Colonic mucosa (tissue), 4 donors: ENCODE data around the gene ASTN2. TPM values are rescaled to one million over a fixed set of nuclear protein-coding genes. Genes with fewer than 3 reads are reported as not detected.

Source experiments
- DNase-seq: peaks from one replicate; pipeline ENCODE4 v3.0.0-alpha.2; 2020
- H3K27ac ChIP-seq: fragments of 200-600 bp; one replicate; pipeline ENCODE4 v1.8.0; 2021
- H3K27me3 ChIP-seq: fragments of 200-600 bp; one replicate; pipeline ENCODE4 v1.8.0; 2021
- H3K36me3 ChIP-seq: fragments of 200-600 bp; one replicate; pipeline ENCODE4 v1.8.0; 2021
- H3K4me1 ChIP-seq: fragments of 200-600 bp; one replicate; pipeline ENCODE4 v1.8.0; 2021; ENCODE audit warnings: mild to moderate bottlenecking
- H3K4me3 ChIP-seq: fragments of 200-600 bp; one replicate; pipeline ENCODE4 v1.8.0; 2021
- H3K9ac ChIP-seq, 2 donors: one replicate each; pipeline ENCODE4 v1.7.0; 2013; ENCODE audit warnings: control low read depth in 2 of 2, low read depth in 2 of 2, low read length in 2 of 2
- H3K9me3 ChIP-seq: fragments of 200-600 bp; one replicate; pipeline ENCODE4 v1.8.0; 2021
- intact Hi-C: fragments of 100-400 bp; cut with DNase I; formaldehyde crosslinking; loops from one replicate; pipeline ENCODE4 v1.14.1; 2022
- total RNA-seq, 2 donors: library from RNA; stranded (reverse); fragmentation: NEBNext Ultra II Directional in 1 of 2; extraction: Animal tissue kit (Norgen Biotek cat#: 25700) in 1 of 2; gene quantifications; one replicate each; pipeline ENCODE4 v1.2.1, GENCODE V29; 2021
- TF ChIP-seq, protein P1 (sequence below): fragments of 200-600 bp; IDR thresholded peaks from one replicate; pipeline ENCODE4 v1.8.0; 2022; ENCODE audit warnings: antibody characterized with exemption, mild to moderate bottlenecking
- donor health status: healthy.
- donor health status: DM: no; HTN: no; CAD: no.
- donor health status: DM: no; HTN: no; CAD: no.

ASTN2 gene
- total RNA-seq, 2 donors from 2014 or later: 2.5 to 6.1 TPM

DNA sequence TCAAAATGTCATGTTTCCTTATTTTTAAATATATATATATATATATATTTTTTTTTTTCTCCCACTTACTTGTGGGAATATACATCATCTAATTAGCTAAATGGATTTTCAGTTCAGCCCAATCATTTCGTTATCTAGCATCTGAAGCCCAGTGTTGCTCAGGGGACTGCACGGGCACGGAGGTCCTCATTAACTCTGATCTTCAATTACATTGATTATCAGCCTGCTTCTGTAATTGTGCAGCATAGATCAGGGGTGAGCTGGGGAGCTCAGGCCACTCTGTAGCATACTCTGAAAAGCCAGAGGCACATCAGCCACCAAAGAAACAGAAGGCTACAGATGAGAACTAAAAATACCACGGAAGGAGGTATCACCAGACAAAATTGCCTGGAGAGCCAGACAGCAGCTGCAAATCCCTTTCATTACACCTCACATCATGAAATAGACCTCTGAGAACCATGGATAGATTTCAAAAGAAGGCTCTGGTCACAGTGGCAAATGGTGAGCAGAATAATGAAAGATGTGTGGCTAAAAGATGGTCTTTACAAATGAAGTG is 401.3 kb downstream of the ASTN2 start:
- Histone ChIP-seq H3K36me3 (no peaks in the 10 kb centered on the region), H3K9ac (no peak overlapping the region), H3K4me3 (no peak overlapping the region), H3K9me3 (no peaks in the 10 kb centered on the region), H3K27ac (no peak overlapping the region), H3K4me1 (no peaks in the 10 kb centered on the region), H3K27me3 (no peaks in the 10 kb centered on the region)
- intact Hi-C loops: no loop called here
- DNase-seq: no peak
- TF ChIP-seq, protein P1, sequence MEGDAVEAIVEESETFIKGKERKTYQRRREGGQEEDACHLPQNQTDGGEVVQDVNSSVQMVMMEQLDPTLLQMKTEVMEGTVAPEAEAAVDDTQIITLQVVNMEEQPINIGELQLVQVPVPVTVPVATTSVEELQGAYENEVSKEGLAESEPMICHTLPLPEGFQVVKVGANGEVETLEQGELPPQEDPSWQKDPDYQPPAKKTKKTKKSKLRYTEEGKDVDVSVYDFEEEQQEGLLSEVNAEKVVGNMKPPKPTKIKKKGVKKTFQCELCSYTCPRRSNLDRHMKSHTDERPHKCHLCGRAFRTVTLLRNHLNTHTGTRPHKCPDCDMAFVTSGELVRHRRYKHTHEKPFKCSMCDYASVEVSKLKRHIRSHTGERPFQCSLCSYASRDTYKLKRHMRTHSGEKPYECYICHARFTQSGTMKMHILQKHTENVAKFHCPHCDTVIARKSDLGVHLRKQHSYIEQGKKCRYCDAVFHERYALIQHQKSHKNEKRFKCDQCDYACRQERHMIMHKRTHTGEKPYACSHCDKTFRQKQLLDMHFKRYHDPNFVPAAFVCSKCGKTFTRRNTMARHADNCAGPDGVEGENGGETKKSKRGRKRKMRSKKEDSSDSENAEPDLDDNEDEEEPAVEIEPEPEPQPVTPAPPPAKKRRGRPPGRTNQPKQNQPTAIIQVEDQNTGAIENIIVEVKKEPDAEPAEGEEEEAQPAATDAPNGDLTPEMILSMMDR: no peak

DNA sequence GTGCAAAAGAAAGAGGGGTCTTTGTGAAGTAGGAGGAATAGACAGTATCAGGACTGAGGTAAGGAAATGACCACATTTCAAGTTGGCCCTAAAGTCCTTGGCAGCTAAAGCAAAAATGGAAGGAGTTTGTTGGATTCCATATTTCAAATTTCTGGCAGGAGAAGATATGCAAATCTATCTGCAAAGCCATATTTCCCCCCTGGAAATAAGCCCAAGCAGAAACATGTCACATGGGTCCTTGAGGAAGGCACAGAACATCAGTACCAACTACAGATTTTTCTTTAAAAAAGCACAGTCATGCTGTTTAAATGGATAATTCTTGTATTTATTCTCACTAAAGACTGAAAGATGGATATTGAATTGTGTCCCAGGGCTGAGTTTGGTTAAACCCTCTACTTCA is 404.8 kb downstream of the ASTN2 start:
- TF ChIP-seq, protein P1: no peak
- no peaks in the 10 kb centered on the region for H3K9me3 ChIP-seq
- no peaks in the 10 kb centered on the region for H3K27me3 ChIP-seq
- H3K9ac ChIP-seq: no peak overlapping the region
- no peak for DNase-seq
- H3K4me3 ChIP-seq: no peak overlapping the region
- H3K27ac ChIP-seq: no peak overlapping the region
- H3K36me3 ChIP-seq: no peaks in the 10 kb centered on the region
- no peaks in the 10 kb centered on the region for H3K4me1 ChIP-seq
- intact Hi-C loops: no loop called here

DNA sequence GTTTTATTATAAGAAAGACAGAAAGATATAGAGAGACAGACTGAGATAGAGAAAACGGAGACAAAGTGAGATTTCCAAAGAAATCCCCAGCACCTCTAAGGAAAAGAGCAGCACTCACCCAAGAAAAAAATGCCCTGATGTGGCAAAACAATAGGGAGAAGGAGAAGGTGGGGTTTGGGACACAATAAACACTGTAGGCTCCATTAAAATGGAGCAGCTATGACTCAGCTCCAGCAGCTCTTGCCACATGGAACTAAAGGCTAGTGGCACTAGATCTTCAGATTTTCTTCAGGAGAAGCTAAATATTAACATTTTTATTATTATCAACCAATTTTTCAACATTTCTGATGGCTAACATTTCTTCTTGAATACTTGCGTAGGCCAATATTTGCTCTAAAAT is 406.0 kb downstream of the ASTN2 start:
- DNase-seq: no peak
- intact Hi-C loops: no loop called here
- TF ChIP-seq, protein P1: no peak
- Histone ChIP-seq H3K9me3 (no peaks in the 10 kb centered on the region), H3K27me3 (no peaks in the 10 kb centered on the region), H3K4me1 (no peaks in the 10 kb centered on the region), H3K4me3 (no peak overlapping the region), H3K36me3 (no peaks in the 10 kb centered on the region), H3K9ac (no peak overlapping the region), H3K27ac (no peak overlapping the region)

DNA sequence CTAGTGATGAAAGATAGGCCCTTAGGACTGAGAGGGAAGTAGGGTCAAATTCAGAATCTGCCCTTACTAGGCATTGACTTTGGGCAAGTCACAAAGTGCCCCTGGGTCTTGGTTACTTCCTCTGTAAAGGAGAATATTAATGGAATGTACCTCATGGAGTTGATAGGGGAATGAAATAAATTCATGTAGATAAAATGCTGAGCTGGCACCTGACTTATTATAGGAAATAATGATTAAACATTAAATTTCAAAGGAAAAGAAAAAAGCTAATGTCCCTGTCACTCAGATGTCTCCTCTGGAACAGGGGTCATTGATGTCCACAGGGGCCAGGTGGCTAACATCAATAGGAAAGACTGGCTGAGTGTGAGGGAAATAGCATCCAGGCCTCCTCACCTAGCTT is 406.4 kb downstream of the ASTN2 start:
- no peaks in the 10 kb centered on the region for H3K9me3 ChIP-seq
- no peak overlapping the region for H3K9ac ChIP-seq
- H3K36me3 ChIP-seq: no peaks in the 10 kb centered on the region
- H3K27me3 ChIP-seq: no peaks in the 10 kb centered on the region
- intact Hi-C loops: no loop called here
- H3K4me3 ChIP-seq: no peak overlapping the region
- no peaks in the 10 kb centered on the region for H3K4me1 ChIP-seq
- H3K27ac ChIP-seq: no peak overlapping the region
- DNase-seq: no peak
- TF ChIP-seq, protein P1: no peak

DNA sequence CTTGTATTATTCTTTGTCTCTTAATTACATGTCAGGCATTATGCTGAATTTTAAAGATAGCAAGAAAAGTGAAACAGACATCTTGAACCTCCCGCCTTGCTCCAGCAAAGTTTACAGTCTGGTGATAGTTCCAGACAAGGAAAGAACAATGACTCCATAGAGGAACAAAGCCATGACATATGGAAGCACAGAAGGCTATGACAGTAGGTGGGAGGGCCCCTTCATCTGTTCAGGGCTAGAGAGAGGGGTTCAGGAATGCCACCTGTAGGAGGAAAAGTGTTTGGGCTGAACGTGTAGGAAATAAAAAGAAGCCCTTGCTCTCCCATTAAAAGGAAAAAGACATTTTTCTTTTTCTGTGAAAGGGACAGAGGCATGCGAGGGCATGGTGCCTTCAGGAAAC is 412.2 kb downstream of the ASTN2 start:
- no peaks in the 10 kb centered on the region for H3K27me3 ChIP-seq
- no peaks in the 10 kb centered on the region for H3K36me3 ChIP-seq
- TF ChIP-seq, protein P1: no peak
- H3K9ac ChIP-seq: no peak overlapping the region
- intact Hi-C loops: no loop called here
- no peak overlapping the region for H3K27ac ChIP-seq
- no peaks in the 10 kb centered on the region for H3K9me3 ChIP-seq
- no peak for DNase-seq
- no peaks in the 10 kb centered on the region for H3K4me1 ChIP-seq
- H3K4me3 ChIP-seq: no peak overlapping the region

DNA sequence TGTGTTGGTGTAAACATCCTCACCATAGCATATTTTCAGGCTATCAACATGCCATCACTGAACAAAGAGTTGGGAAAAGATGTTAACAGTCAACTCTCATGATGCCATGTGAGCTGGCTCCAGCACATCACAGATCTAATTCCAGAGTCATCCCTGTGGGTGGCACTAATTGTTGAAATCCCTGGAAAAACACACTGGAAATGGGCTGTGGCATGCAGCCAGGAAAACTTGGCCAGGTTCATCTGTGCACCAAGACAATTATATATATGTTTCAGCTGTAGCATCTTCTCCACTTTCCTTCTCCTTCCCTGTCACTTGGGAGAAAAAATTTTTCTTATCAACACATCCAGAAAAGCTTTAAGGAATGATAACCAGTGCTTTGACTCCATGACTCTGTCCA is 414.0 kb downstream of the ASTN2 start:
- no peak for DNase-seq
- H3K9ac ChIP-seq: no peak overlapping the region
- no peaks in the 10 kb centered on the region for H3K9me3 ChIP-seq
- H3K27me3 ChIP-seq: no peaks in the 10 kb centered on the region
- TF ChIP-seq, protein P1: no peak
- intact Hi-C loops: no loop called here
- no peaks in the 10 kb centered on the region for H3K4me1 ChIP-seq
- no peak overlapping the region for H3K4me3 ChIP-seq
- no peaks in the 10 kb centered on the region for H3K36me3 ChIP-seq
- H3K27ac ChIP-seq: no peak overlapping the region
